GM19240 (cell line): ENCODE measurements around the gene FUT2.

ENCODE experiments used
- DNase-seq: peaks from one replicate; pipeline ENCODE4 v3.0.0; 2011; ENCODE audit warnings: low spot score; ENCODE audit not compliant: insufficient read length

The FUT2 gene

GRCh38 chr19:48724796-48725753, 29.3 kb downstream of the FUT2 start:
- DNase-seq, result no peak

DNA sequence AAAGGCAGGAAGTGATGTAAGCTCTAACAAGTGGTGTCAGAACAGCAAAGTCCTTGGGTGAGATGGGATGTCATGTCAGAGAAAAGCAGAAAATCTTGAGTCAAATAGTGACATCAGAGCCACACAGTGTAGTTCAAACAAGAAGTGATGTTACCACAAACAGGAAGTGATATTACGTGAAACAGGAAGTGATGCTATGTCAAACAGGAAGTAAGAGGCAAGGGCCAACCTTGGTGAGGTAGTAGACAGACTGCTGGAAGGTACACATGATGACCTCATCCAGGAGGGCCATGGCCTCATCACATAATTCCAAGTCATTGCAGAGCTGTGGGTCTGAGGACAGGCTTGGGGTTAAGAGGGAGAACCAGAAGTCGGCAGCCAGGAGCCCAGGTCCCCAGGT, 30.8 kb downstream of the FUT2 start:
- DNase-seq, result no peak

DNA sequence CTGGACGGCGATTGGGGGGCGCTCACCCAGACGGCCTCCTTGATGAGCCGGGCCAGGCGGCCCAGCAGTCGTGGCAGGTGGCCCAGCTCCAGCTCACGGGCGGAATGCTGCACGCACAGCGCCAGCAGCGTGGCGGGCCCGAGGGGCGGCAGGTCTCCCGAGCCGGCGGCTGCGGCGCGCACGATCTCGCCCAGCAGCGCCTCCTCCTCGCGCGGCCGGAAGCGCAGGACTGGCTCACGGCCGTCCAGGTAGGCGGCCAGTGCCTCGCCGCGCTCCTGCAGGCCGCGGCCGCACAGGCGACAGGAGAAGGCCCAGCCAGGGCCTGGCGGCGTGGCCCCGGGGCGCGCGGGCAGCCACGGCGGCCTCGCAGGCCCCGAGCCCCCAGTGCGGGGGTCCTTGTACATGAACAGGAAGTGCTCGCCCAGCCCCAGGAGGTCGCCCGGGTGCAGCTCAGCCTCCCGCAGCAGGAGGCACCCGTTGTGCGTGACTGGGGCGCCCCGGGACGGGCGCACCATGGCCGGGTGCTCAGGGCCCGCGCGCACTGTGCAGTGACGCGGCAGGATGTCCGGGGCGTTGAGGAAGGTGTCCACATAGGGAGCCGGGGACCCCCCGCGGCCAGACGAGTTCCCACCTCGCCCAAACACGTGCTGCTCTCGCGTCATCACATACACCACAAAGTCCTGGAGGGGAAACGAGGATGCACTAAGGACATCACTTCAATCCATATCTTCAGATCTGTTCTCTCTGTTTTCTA, 33.3 kb downstream of the FUT2 start:
- DNase-seq, result no peak

DNA sequence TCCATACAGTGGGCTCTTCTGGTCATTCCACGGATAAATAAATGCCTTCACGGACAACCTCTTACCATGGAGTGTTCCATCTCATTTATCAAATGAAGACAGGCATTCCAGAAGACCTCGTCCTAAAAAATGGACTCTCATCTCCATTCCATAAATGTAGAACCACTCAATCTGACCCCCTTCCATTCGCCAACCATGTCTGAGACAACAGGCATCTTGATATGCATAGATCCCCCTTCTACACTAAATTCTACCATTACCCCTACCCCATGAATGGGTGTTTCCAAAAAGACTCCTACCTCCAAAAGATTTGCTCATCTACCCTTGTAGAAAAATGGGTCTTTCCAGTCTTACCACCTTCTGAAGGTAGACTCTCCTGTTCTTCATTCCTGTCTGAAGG, 35.7 kb downstream of the FUT2 start:
- DNase-seq, result no peak

DNA sequence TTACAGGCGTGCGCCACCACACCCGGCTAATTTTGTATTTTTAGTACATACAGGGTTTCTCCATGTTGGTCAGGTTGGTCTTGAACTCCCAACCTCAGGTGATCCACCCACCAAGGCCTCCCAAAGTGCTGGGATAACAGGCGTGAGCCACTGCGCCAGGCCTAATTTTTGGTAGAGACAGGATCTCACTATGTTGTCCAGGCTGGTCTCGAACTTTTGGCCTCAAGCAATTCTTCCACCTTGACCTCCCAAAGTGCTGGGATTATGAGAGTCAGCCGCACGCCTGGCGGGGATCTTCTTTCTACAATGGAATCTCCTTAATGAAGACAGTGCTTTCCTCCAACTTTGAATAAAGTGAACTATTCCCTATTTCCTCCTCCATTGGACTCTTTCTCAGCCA, 38.9 kb downstream of the FUT2 start:
- DNase-seq, result no peak

DNA sequence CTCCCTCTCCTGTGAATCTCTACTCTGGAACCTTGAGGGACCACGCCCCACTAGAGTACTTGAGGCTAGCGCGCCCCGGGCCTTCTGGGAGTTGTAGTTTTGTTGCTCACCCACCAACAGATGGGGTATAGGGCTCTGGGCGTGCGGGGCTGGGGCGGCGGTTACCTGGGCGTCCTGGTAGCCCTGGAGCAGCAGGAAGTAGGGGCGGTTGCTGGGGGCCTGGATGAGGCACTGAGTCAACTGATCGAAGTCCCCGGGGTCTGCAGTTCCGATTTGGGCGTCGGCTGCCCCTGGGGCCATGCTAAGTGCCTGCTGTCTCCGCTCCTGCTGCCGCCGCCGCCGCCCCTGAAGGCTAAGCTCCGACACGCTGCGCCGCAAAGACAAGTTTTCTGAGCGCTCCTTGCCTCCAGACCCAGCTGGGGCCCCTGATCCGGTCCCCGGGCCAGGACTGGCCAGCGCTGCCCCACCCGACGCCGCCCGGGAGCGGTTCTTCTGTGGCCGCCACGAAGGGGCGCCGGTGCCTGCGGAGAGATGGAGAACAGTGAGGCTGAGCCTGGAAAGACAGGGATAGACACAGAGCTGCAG, 39.4 kb downstream of the FUT2 start:
- DNase-seq, result no peak

DNA sequence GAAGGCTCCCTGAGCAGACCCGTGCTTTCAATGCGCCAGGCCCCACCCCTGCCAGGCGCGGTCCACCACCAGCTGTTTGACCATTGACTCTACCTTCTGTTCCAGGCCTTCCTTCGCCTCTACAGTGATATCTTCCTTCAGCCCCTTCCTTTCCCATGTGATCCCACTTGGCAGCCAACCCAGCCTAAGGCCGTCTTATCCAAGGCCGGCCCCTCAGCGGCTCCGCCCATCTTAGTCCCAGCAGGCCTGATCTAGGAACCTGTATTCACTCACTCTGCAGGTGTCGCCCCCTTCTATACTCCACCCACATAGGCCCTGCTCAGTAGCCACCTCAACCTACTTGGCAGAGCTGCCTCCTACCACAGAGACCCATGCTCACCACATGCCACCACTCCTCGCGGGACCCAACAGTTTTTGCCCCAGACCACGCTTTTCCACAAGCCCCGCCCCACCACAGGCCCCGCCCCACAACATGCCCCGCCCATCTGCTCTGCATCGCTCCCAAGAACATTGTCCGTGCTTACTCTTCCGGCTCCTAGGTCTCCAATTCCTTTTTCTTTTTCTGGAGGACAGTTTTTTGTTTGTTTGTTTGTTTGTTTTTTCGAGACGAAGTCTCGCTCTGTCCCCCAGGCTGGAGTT, 41.7 kb downstream of the FUT2 start:
- no peak for DNase-seq

- DNase-seq, result peak; percentile 94
Measured at GRCh38 chr19:48738557-48739403, 43.0 kb downstream of the FUT2 start.

- no peak for DNase-seq
Measured at GRCh38 chr19:48739404-48740163, 43.8 kb downstream of the FUT2 start.

DNA sequence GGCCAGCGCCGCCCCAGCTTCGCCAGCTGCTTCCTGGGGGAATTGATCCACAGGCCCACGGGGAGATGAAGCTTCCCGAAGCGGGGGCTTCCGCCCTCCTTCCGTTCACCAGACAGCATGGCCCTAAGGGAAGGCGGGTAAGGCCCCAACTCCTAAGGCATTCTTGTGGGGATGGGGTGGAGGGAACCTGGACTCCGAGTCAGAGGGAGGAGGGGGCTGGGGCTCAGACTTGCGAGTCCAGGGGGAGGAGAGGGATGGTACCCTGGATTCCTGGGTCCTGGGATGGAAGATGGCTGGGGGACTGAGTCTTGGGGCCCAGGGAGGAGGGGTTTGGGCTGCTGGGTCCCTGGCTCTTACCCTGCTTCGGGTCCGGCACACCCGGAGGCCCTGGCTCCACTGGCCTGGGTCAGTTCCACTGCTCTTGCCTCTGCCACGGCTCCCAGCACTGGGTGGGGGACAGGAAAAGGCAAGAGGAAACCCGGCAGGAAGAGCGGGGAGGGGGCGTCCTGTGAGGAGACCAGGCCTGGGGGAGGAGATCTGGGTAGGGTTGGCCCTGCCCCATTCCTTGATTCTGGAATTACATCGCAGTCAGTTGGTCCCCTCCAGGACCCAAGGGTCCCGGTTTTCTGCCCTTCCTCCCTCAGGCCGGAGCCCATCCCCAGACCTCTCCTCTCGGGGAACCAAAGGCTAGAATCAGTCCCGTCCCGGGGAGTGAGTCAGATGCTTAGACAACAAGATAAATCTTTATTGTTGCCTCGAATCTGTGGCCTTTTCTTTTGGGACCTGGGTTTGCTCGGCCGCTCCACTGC, 44.6 kb downstream of the FUT2 start, which contains the start of gene RASIP1:
Gene RASIP1, minus strand, starts transcription at position 447 of the 809 bp plus-strand sequence. Its CDS starts 328 bp downstream, at position 119.
- no peak for DNase-seq

- DNase-seq, result no peak
Measured at GRCh38 chr19:48741129-48741999, 45.6 kb downstream of the FUT2 start.

- DNase-seq, result no peak
Measured at GRCh38 chr19:48742096-48742495, 46.3 kb downstream of the FUT2 start.

GRCh38 chr19:48745208-48745995, 49.6 kb downstream of the FUT2 start:
- DNase-seq, result no peak

DNA sequence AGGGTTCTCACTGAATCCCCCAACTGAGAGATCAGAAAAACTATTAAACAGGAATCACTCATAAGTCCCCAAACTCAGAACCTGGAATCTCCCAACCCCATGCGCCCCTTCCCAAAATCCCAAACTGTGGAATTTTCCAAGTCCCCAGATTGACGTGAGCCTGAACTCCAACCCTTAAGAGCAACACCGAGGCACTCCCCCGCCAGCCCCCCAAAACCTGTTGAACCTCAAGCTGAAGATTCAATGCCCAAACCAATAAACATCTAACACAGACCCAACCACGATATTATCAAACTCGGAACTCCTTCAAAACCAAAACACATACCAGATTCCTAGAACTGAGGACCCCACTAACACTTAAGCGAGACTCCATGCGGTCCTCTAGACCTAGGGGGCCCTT, 50.3 kb downstream of the FUT2 start:
- DNase-seq, result no peak

GRCh38 chr19:48746738-48747575, 51.2 kb downstream of the FUT2 start, which contains the start of gene IZUMO1:
IZUMO1 (minus strand) TSS chr19:48746909; CDS start chr19:48745859, 1,050 bp downstream.
- DNase-seq, result peak; percentile 48

DNA sequence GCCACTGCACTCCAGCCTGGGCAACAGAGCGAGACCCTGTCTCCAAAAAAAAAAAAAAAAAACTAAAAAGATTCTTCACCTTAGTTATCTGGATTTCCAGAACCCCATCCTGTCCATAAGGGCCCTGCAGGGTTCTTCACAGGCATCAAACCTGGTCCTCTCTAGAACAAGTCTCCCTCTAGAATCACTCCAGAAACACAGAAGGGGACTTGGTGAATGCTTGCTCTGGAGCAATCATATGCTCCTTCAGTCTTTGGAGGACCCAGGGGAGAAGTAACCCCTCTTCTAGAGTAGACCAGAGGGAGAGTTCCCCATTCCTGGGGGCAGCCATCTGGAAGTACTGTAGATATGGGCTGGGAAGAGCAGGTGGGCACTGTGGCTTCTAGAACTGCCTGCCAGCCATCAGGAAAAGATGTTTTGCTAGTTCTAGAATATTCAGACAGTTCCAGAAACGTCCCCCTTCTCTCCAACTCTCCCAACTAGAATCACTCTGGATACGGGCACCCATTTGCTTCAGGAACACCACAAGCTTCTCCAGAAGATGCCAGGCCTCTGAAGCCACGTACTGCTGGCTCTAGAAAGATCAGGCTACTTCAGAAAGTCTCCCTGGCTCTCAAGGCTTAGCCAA, 53.9 kb downstream of the FUT2 start:
- no peak for DNase-seq
